Fibroblast of mammary gland (primary cell): ENCODE results near the gene PALD1.

Experiments used
- DNase-seq: peaks from one replicate; pipeline ENCODE4 v3.0.0-alpha.2; 2010; ENCODE audit warnings: low read depth
- H3K4me3 ChIP-seq: 2 replicates; pipeline ENCODE4 v1.5.1; 2011; ENCODE audit warnings: low read depth, mild to moderate bottlenecking, low read length, moderate library complexity; ENCODE audit not compliant: control insufficient read depth
- TF ChIP-seq, protein P1 (sequence below): conservative IDR thresholded peaks from 2 replicates; pipeline ENCODE4 v1.5.1; 2011; ENCODE audit warnings: low read depth, low read length, inconsistent platforms; ENCODE audit not compliant: control insufficient read depth, insufficient read depth

Gene PALD1

DNA sequence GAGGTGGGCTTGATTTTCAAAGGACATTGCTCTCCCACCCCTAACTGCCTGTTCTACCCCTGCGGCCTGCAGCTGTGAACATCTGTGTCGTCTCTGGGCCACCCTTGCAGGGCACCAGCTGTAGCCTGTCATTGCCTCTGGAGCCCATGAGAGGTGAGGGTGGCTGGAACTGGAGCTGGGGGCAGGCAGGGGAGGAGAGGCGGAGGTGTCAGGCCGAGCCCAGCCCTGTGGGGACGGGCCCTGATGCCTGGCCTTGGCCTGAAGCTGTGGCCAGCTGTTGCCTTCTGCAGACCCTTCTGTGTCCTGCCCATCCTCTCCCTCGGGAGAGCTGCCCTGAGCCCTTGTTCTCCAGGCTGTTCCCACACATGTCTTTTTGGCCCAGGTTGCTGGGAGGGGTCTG lies 44.5 kb downstream of the PALD1 start:
- H3K4me3 ChIP-seq = no peak overlapping the region
- TF ChIP-seq, protein P1, sequence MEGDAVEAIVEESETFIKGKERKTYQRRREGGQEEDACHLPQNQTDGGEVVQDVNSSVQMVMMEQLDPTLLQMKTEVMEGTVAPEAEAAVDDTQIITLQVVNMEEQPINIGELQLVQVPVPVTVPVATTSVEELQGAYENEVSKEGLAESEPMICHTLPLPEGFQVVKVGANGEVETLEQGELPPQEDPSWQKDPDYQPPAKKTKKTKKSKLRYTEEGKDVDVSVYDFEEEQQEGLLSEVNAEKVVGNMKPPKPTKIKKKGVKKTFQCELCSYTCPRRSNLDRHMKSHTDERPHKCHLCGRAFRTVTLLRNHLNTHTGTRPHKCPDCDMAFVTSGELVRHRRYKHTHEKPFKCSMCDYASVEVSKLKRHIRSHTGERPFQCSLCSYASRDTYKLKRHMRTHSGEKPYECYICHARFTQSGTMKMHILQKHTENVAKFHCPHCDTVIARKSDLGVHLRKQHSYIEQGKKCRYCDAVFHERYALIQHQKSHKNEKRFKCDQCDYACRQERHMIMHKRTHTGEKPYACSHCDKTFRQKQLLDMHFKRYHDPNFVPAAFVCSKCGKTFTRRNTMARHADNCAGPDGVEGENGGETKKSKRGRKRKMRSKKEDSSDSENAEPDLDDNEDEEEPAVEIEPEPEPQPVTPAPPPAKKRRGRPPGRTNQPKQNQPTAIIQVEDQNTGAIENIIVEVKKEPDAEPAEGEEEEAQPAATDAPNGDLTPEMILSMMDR = no peak
- DNase-seq = no peak

DNA sequence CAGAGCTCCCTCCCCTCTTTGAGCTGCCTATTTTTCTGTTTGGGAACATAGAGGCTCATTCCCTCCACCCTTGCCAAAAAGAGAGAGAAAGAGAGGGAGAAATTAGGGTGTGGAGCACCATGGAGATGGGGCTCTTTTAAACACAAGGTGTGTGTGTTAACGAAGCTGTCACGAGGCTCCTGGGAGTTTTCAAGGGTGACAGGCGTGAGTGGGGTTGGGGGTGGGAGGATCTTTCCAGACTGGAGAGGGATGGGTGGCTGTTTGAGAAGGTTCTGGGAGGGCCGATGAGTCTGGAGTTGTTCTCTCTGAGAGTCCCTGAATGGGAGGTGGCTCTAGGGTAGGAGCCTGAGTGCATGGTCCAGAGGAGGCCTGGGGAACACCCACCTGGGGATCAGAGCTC lies 45.0 kb downstream of the PALD1 start:
- TF ChIP-seq, protein P1 = no peak
- H3K4me3 ChIP-seq = no peak overlapping the region
- DNase-seq = no peak

DNA sequence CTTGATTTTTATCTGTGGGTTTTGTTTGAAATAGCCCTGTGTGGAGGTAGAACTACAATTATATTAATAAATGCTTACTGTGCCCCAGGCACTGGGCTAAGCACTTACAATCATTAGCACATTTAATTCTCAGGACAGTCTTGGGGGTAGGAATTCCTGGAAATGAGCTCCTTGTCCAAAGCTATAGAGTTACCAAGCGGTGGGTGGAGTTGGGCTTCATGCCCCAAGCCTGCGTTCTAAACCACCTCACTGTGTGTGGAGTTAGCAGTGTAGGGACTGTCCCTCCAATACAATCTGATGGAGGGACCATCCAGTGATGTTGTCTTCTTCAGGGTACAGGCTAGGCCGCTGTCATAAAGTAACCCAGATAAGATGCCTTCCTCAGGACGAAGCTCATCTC lies 49.7 kb downstream of the PALD1 start:
- no peak overlapping the region for H3K4me3 ChIP-seq
- no peak for DNase-seq
- TF ChIP-seq, protein P1 = no peak

DNA sequence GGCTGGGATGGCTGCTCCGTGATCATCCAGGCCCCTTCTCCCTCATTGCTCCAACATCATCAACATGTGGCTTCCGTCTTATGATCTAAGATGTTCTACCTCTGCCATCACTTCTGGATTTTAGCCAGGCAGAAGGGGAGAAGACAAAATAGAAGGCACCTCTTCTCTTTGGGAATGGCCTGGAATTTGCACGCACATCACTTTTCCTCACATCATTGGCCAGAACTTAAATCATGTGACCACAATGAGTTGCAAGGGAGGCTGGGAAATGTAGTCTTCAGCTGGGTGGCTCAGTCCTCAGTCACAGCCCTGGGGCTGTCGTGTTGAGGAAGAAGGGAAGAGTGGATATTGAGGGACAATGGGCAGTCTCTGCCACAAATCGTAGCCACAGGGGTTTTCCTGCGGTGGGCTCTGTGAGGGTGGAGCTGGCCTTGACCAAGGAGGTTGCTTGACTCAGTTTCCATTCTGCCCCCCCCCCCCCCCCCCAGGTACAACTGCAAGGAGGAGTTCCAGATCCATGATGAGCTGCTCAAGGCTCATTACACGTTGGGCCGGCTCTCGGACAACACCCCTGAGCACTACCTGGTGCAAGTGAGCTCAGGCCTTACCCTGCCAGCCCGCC lies 50.3 kb downstream of the PALD1 start:
- peak; percentile 57 for DNase-seq
- TF ChIP-seq, protein P1 = no peak
- no peak overlapping the region for H3K4me3 ChIP-seq

DNA sequence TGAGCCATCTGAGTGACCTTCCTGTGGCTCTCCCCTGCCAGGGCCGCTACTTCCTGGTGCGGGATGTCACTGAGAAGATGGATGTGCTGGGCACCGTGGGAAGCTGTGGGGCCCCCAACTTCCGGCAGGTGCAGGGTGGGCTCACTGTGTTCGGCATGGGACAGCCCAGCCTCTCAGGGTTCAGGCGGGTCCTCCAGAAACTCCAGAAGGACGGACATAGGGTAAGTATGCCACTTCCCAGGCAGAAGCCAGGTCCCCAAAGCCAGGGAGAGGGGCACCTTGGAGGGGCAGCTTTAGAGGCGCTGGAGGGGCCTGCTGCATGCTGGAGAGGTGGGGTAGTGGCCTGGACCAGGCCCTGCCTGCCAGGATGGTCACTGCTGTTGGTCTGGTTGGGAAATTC lies 51.3 kb downstream of the PALD1 start:
- TF ChIP-seq, protein P1 = no peak
- H3K4me3 ChIP-seq = no peak overlapping the region
- DNase-seq = no peak

DNA sequence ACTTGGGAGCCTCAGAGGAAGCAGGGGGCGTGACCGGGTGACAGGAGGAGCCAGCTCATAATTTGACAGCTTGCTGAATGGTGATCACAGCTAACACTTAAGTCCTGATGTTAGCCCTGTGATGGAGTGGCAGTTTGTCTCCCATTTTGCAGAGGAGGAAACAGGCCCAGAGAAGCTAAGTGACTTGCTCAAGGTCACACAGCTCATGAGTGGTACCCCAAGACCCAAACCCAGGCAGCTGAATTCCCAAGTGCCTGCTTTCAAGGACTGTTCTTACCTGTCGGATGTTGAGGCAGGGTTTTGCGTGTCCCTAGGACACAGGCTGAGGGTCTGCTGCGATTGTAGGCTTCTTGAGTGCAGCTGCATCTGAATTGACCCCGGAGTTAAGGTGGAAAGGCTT lies 51.7 kb downstream of the PALD1 start:
- DNase-seq = no peak
- TF ChIP-seq, protein P1 = no peak
- H3K4me3 ChIP-seq = no peak overlapping the region
